WTC11 (cell line): ENCODE data around the gene MROH9. TPM values are rescaled to one million over a fixed set of nuclear protein-coding genes. Genes with fewer than 3 reads are reported as not detected.

Experiments
- ATAC-seq: fragments of 200-7000 bp; cut with Tn5 transposase; 2 replicates; pipeline ENCODE4 v1.10.0; 2021; ENCODE audit warnings: mild to moderate bottlenecking, moderate library complexity
- CTCF ChIA-PET: fragments of 300-600 bp; sonication (Branson Sonifier 250); formaldehyde crosslinking; loops from one replicate; lab custom pipeline; 2021; ENCODE audit warnings: antibody characterized with exemption; lab: Charles Lee
- POLR2A ChIA-PET: fragments of 350-600 bp; sonication (Branson Sonifier 250); formaldehyde crosslinking; loops from one replicate; lab custom pipeline; 2021; ENCODE audit warnings: antibody characterized with exemption; lab: Charles Lee
- DNase-seq: peaks from one replicate; pipeline ENCODE4 v3.0.0; 2021; ENCODE audit warnings: low spot score
- H3K27ac Mint-ChIP-seq: 2 replicates; pipeline ENCODE4 v1.8.0; 2021; ENCODE audit warnings: mixed read lengths
- H3K27me3 Mint-ChIP-seq: 2 replicates; pipeline ENCODE4 v1.8.0; 2021; ENCODE audit warnings: low read depth, mild to moderate bottlenecking, moderate library complexity, mixed read lengths
- H3K36me3 Mint-ChIP-seq: 2 replicates; pipeline ENCODE4 v1.8.0; 2021; ENCODE audit warnings: mixed read lengths
- H3K4me1 Mint-ChIP-seq: 2 replicates; pipeline ENCODE4 v1.8.0; 2022; ENCODE audit warnings: mixed read lengths
- H3K4me3 Mint-ChIP-seq: 2 replicates; pipeline ENCODE4 v1.8.0; 2021; ENCODE audit warnings: mild to moderate bottlenecking, moderate library complexity, mixed read lengths
- H3K9me3 Mint-ChIP-seq: 2 replicates; pipeline ENCODE4 v1.8.0; 2021; ENCODE audit warnings: mixed read lengths
- ATF3 ChIP-seq: sonication (generic); formaldehyde crosslinking; conservative IDR thresholded peaks from 2 replicates; pipeline ENCODE4 v1.8.1; 2022; ENCODE audit warnings: mild to moderate bottlenecking, missing genetic modification reagents
- ATF6 ChIP-seq: sonication (generic); formaldehyde crosslinking; IDR thresholded peaks from 2 replicates; pipeline ENCODE4 v1.8.1; 2023; ENCODE audit warnings: mild to moderate bottlenecking, missing genetic modification reagents
- FOXP4 ChIP-seq: sonication (generic); formaldehyde crosslinking; IDR thresholded peaks from 2 replicates; pipeline ENCODE4 v1.8.0; 2022; ENCODE audit warnings: mild to moderate bottlenecking, missing genetic modification reagents
- IRF1 ChIP-seq: sonication (generic); formaldehyde crosslinking; IDR thresholded peaks from 2 replicates; pipeline ENCODE4 v1.8.0; 2023; ENCODE audit warnings: missing genetic modification reagents
- IRF2 ChIP-seq: sonication (generic); formaldehyde crosslinking; IDR thresholded peaks from 2 replicates; pipeline ENCODE4 v1.8.0; 2022; ENCODE audit warnings: low read depth, missing genetic modification reagents, borderline replicate concordance
- MXD4 ChIP-seq: fragments of 250-450 bp; sonication (Bioruptor Pico); IDR thresholded peaks from 2 replicates; pipeline ENCODE4 v1.8.0; 2021; ENCODE audit warnings: mild to moderate bottlenecking, moderate library complexity, borderline replicate concordance
- NFE2L1 ChIP-seq: sonication (generic); formaldehyde crosslinking; IDR thresholded peaks from 2 replicates; pipeline ENCODE4 v1.8.1; 2023; ENCODE audit warnings: missing genetic modification reagents
- OVOL2 ChIP-seq: fragments of 250-450 bp; sonication (Bioruptor Pico); IDR thresholded peaks from 2 replicates; pipeline ENCODE4 v1.9.0; 2021; ENCODE audit warnings: mild to moderate bottlenecking, borderline replicate concordance
- PRDM15 ChIP-seq: sonication (generic); formaldehyde crosslinking; IDR thresholded peaks from 2 replicates; pipeline ENCODE4 v1.8.0; 2022; ENCODE audit warnings: missing genetic modification reagents
- PREB ChIP-seq: sonication (generic); formaldehyde crosslinking; IDR thresholded peaks from 2 replicates; pipeline ENCODE4 v1.8.1; 2022; ENCODE audit warnings: mild to moderate bottlenecking, missing genetic modification reagents, moderate library complexity, borderline replicate concordance
- SP1 ChIP-seq: sonication (generic); formaldehyde crosslinking; conservative IDR thresholded peaks from 2 replicates; pipeline ENCODE4 v1.8.1; 2022; ENCODE audit warnings: missing genetic modification reagents
- STAT6 ChIP-seq: sonication (generic); formaldehyde crosslinking; conservative IDR thresholded peaks from 2 replicates; pipeline ENCODE4 v1.8.1; 2023; ENCODE audit warnings: mild to moderate bottlenecking, low read depth, missing genetic modification reagents, moderate library complexity
- TEAD1 ChIP-seq: sonication (generic); formaldehyde crosslinking; IDR thresholded peaks from 2 replicates; pipeline ENCODE4 v1.8.0; 2022; ENCODE audit warnings: mild to moderate bottlenecking, missing genetic modification reagents
- TEAD4 ChIP-seq: sonication (generic); formaldehyde crosslinking; IDR thresholded peaks from 2 replicates; pipeline ENCODE4 v1.8.0; 2022; ENCODE audit warnings: mild to moderate bottlenecking, missing genetic modification reagents
- ZNF138 ChIP-seq: sonication (generic); formaldehyde crosslinking; conservative IDR thresholded peaks from 2 replicates; pipeline ENCODE4 v1.8.1; 2022; ENCODE audit warnings: mild to moderate bottlenecking, moderate library complexity, missing genetic modification reagents
- ZNF263 ChIP-seq: sonication (generic); formaldehyde crosslinking; IDR thresholded peaks from 2 replicates; pipeline ENCODE4 v1.8.1; 2022; ENCODE audit warnings: low read depth, mild to moderate bottlenecking, moderate library complexity, missing genetic modification reagents
- total RNA-seq: library from RNA; stranded (reverse); gene quantifications from 3 replicates; pipeline ENCODE4 v1.2.3, GENCODE V29; 2021

Gene MROH9
- total RNA-seq, 1 experiment from 2014 or later = not detected

GRCh38 chr1:170886460-170886859, 48.9 kb upstream of the MROH9 start (continued):
- no peak for TF ChIP-seq STAT6 (CRISPR knock-in tag)
- no peak for TF ChIP-seq FOXP4 (CRISPR knock-in tag)
- no peak for TF ChIP-seq ZNF263 (CRISPR knock-in tag)

- POLR2A ChIA-PET = no interaction called here
- CTCF ChIA-PET = no interaction called here
- no peaks in the 10 kb centered on the region for H3K27me3 Mint-ChIP-seq
- no peak overlapping the region for H3K4me3 Mint-ChIP-seq
- ATAC-seq (no peak), DNase-seq (no peak)
- no peaks in the 10 kb centered on the region for H3K36me3 Mint-ChIP-seq
- H3K4me1 Mint-ChIP-seq = no peaks in the 10 kb centered on the region
- H3K9me3 Mint-ChIP-seq = peaks cover 10% of the 10 kb centered on the region
- no peak for TF ChIP-seq ATF6 (CRISPR knock-in tag)
- no peak for TF ChIP-seq IRF1
- TF ChIP-seq SP1 = no peak
- TF ChIP-seq PREB (CRISPR knock-in tag) = no peak
- TF ChIP-seq TEAD1 (CRISPR knock-in tag) = no peak
- no peak for TF ChIP-seq ZNF138
- TF ChIP-seq OVOL2 (CRISPR knock-in tag) = no peak
- no peak for TF ChIP-seq IRF2 (CRISPR knock-in tag)
- no peak for TF ChIP-seq TEAD4 (CRISPR knock-in tag)
- no peak for TF ChIP-seq FOXP4 (CRISPR knock-in tag)
- TF ChIP-seq, all 79 proteins: peak for 0
- H3K27ac Mint-ChIP-seq = no peak overlapping the region
Observed at GRCh38 chr1:170887726-170888125, 47.6 kb upstream of the MROH9 start.

- ChIA-PET POLR2A (no interaction called here), CTCF (no interaction called here)
- Mint-ChIP-seq H3K9me3 (no peaks in the 10 kb centered on the region), H3K27me3 (no peaks in the 10 kb centered on the region), H3K4me1 (peaks cover 5% of the 10 kb centered on the region), H3K4me3 (no peak overlapping the region), H3K36me3 (no peaks in the 10 kb centered on the region), H3K27ac (no peak overlapping the region)
- no peak for ATAC-seq
- DNase-seq = no peak
- TF ChIP-seq PRDM15 = no peak
- no peak for TF ChIP-seq MXD4 (CRISPR knock-in tag)
- no peak for TF ChIP-seq NFE2L1 (CRISPR knock-in tag)
- TF ChIP-seq ATF3 (CRISPR knock-in tag) = no peak
Observed at GRCh38 chr1:170891872-170892271, 43.5 kb upstream of the MROH9 start.
